SU-DHL-6 (cell line): ENCODE data around the gene USP16.
A peak's percentile ranks its signal among the peaks of the same experiment; 100 is the strongest.

Experiments used
- H2AFZ ChIP-seq: fragments of 200-600 bp; sonication (generic); 2 replicates; pipeline ENCODE4 v1.6.1; 2014; ENCODE audit warnings: low read depth, mild to moderate bottlenecking, moderate library complexity, mixed read lengths, antibody characterized with exemption, low read length; ENCODE audit not compliant: severe bottlenecking
- H3F3A ChIP-seq: fragments of 200-600 bp; shearing (Covaris generic); 2 replicates; pipeline ENCODE4 v1.6.0; 2016; ENCODE audit warnings: antibody characterized with exemption, mild to moderate bottlenecking; ENCODE audit not compliant: insufficient read depth
- H3K27ac ChIP-seq: fragments of 200-600 bp; sonication (generic); 2 replicates; pipeline ENCODE4 v1.5.1; 2016; ENCODE audit warnings: low read depth, mild to moderate bottlenecking, low read length, moderate library complexity, mixed read lengths
- H3K27me3 ChIP-seq: fragments of 200-600 bp; sonication (generic), shearing (Covaris generic); 2 replicates; pipeline ENCODE4 v1.6.0; 2014; ENCODE audit warnings: mild to moderate bottlenecking, low read length
- H3K36me3 ChIP-seq: fragments of 200-600 bp; sonication (generic); 2 replicates; pipeline ENCODE4 v1.6.1; 2014; ENCODE audit warnings: mild to moderate bottlenecking, low read length, mixed read lengths
- H3K4me2 ChIP-seq: fragments of 300-600, 200-600 bp; shearing (Covaris generic), sonication (generic); 2 replicates; pipeline ENCODE4 v1.6.0; 2014; ENCODE audit warnings: low read length, low read depth, mild to moderate bottlenecking; ENCODE audit not compliant: poor library complexity, severe bottlenecking
- H3K4me3 ChIP-seq: fragments of 200-600 bp; sonication (generic); 2 replicates; pipeline ENCODE4 v1.5.1; 2014; ENCODE audit warnings: antibody characterized with exemption, low read length, mild to moderate bottlenecking, mixed read lengths; ENCODE audit not compliant: insufficient read depth, poor library complexity, severe bottlenecking
- H3K79me2 ChIP-seq: fragments of 200-600 bp; sonication (generic); 2 replicates; pipeline ENCODE4 v1.6.1; 2014; ENCODE audit warnings: mild to moderate bottlenecking, low read length, moderate library complexity; ENCODE audit not compliant: insufficient read depth
- H3K9ac ChIP-seq: fragments of 200-600 bp; sonication (generic); 2 replicates; pipeline ENCODE4 v1.7.0; 2014; ENCODE audit warnings: mild to moderate bottlenecking, low read length
- H3K9me2 ChIP-seq: fragments of 200-600 bp; sonication (generic); replicated peaks from 2 replicates; pipeline ENCODE4 v1.6.1; 2014; ENCODE audit warnings: low read length; ENCODE audit not compliant: insufficient read depth
- H3K9me3 ChIP-seq: fragments of 200-600 bp; sonication (generic); 2 replicates; pipeline ENCODE4 v1.6.1; 2014; ENCODE audit warnings: low read length, mixed read lengths; ENCODE audit not compliant: insufficient read depth
- H4K20me1 ChIP-seq: fragments of 200-600 bp; sonication (generic); 2 replicates; pipeline ENCODE4 v1.6.1; 2014; ENCODE audit warnings: low read depth, mild to moderate bottlenecking, antibody characterized with exemption, low read length, moderate library complexity, mixed read lengths
- CTCF ChIP-seq: fragments of 200-600 bp; sonication (generic); IDR thresholded peaks from one replicate; pipeline ENCODE4 v1.5.1; 2017; ENCODE audit warnings: antibody characterized with exemption, mild to moderate bottlenecking, low read length, moderate library complexity; ENCODE audit not compliant: insufficient read depth, poor library complexity, severe bottlenecking
- EZH2phosphoT487 ChIP-seq: fragments of 200-600 bp; sonication (generic), shearing (Covaris generic); conservative IDR thresholded peaks from 2 replicates; pipeline ENCODE4 v1.6.1; 2018; ENCODE audit warnings: mild to moderate bottlenecking, antibody characterized with exemption, low read length, moderate library complexity, mixed read lengths

The USP16 gene

GRCh38 chr21:29022166-29022565 is 2.3 kb upstream of the USP16 start:
- no peak overlapping the region for H3K4me2 ChIP-seq
- no peak overlapping the region for H2AFZ ChIP-seq
- H3K9me2 ChIP-seq: no peaks in the 10 kb centered on the region

GRCh38 chr21:29025328-29025713 is 853 bp downstream of the USP16 start:
- Histone ChIP-seq H3F3A (peaks cover 18% of the 10 kb centered on the region), H3K9me3 (no peaks in the 10 kb centered on the region), H3K27me3 (no peaks in the 10 kb centered on the region), H3K9me2 (no peaks in the 10 kb centered on the region), H3K27ac (peak overlapping the region; percentile 78; the same call in 1 of the 2 replicates), H2AFZ (peak overlapping the region; percentile 3), H3K4me2 (peak overlapping the region; percentile 87), H3K36me3 (peaks cover 9% of the 10 kb centered on the region), H3K4me3 (peak overlapping the region; percentile 81), H4K20me1 (peaks cover 7% of the 10 kb centered on the region; the same call in 1 of the 2 replicates), H3K79me2 (peaks cover 42% of the 10 kb centered on the region), H3K9ac (peak overlapping the region; percentile 71)
- TF ChIP-seq EZH2phosphoT487 (no peak), CTCF (no peak)

More at GRCh38 chr21:29022166-29022565, 2.3 kb upstream of the USP16 start:
- H3K27ac ChIP-seq: no peak overlapping the region
- peaks cover 25% of the 10 kb centered on the region for H3F3A ChIP-seq
- H3K36me3 ChIP-seq: peaks cover 3% of the 10 kb centered on the region; the same call in 1 of the 2 replicates
- peaks cover 52% of the 10 kb centered on the region for H3K79me2 ChIP-seq
- no peak overlapping the region for H3K4me3 ChIP-seq
- H4K20me1 ChIP-seq: 0 out of 2 replicates have a peak, but pooled peaks cover 6% of the 10 kb centered on the region
- no peak for TF ChIP-seq EZH2phosphoT487
- no peak for TF ChIP-seq CTCF
- H3K9ac ChIP-seq: no peak overlapping the region
- H3K9me3 ChIP-seq: no peaks in the 10 kb centered on the region
- no peaks in the 10 kb centered on the region for H3K27me3 ChIP-seq

DNA sequence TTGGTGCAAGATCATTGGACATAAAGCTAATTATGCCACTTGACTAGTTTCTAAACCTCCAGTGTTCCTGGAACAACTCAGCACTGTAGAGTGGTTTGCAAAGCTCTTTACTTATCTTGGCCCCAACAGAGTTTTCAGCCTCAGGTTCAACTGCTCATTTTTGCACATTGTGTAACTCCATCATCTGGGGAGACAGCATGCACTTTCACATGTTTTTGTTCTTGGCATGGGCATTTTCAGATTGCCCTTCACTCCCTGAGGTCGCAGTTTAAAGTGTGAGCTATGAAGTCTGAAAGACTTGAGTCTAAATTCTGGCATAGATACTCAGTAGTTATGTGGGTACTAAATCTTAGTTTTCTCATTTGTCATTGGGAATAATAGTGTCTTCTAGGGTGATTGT is 5.1 kb downstream of the USP16 start:
- peaks cover 54% of the 10 kb centered on the region for H3K79me2 ChIP-seq

More for the DNA sequence above, 5.1 kb downstream of the USP16 start:
- H3K9ac ChIP-seq: no peak overlapping the region
- H3K9me3 ChIP-seq: no peaks in the 10 kb centered on the region
- TF ChIP-seq CTCF (no peak), EZH2phosphoT487 (no peak)
- no peak overlapping the region for H3K4me3 ChIP-seq
- 0 out of 2 replicates have a peak, but pooled peaks cover 4% of the 10 kb centered on the region for H3F3A ChIP-seq
- peaks cover 26% of the 10 kb centered on the region for H3K36me3 ChIP-seq
- H3K4me2 ChIP-seq: no peak overlapping the region
- no peak overlapping the region for H2AFZ ChIP-seq
- H4K20me1 ChIP-seq: peaks cover 7% of the 10 kb centered on the region; the same call in 1 of the 2 replicates
- no peak overlapping the region for H3K27ac ChIP-seq
- H3K9me2 ChIP-seq: no peaks in the 10 kb centered on the region
- no peaks in the 10 kb centered on the region for H3K27me3 ChIP-seq
